H1 (cell line): ENCODE results near the gene ARF6. TPM values are rescaled to one million over a fixed set of nuclear protein-coding genes. Genes with fewer than 3 reads are reported as not detected.

Experiments used
- CTCF ChIA-PET: fragments of 300-600 bp; sonication (Branson Sonifier 250); formaldehyde crosslinking; loops from one replicate; lab custom pipeline; 2021; ENCODE audit not compliant: partially characterized antibody; lab: Charles Lee
- POLR2A ChIA-PET: fragments of 300-600 bp; sonication (Branson Sonifier 250); formaldehyde crosslinking; loops from one replicate; lab custom pipeline; 2021; ENCODE audit warnings: inconsistent platforms; ENCODE audit not compliant: partially characterized antibody; lab: Charles Lee
- DNase-seq, 2 experiments: peaks; one replicate each; pipeline versions ENCODE4 v3.0.0 to v3.0.0-alpha.2; 2010 to 2022; ENCODE audit warnings: low spot score in 2 of 2, low read depth in 1 of 2, mixed read lengths in 1 of 2
- FAIRE-seq: peaks from 2 replicates; lab custom pipeline; 2011; peaks lifted over from hg19 to GRCh38; lab: Jason Lieb, UNC
- H2AFZ ChIP-seq: 2 replicates; pipeline ENCODE4 v1.8.1; 2012; ENCODE audit warnings: low read length, inconsistent platforms
- H2AK5ac ChIP-seq: 2 replicates; pipeline ENCODE4 v1.6.1; 2013; ENCODE audit warnings: low read depth, low read length
- H2BK120ac ChIP-seq: replicated peaks from 2 replicates; pipeline ENCODE3; 2013; ENCODE audit warnings: low read depth, low read length, inconsistent platforms
- H2BK12ac ChIP-seq: 2 replicates; pipeline ENCODE4 v1.6.1; 2013; ENCODE audit warnings: low read depth, low read length
- H2BK15ac ChIP-seq: 2 replicates; pipeline ENCODE4 v1.6.1; 2013; ENCODE audit warnings: low read length
- H2BK20ac ChIP-seq: 2 replicates; pipeline ENCODE4 v1.6.1; 2013; ENCODE audit warnings: low read length
- H2BK5ac ChIP-seq: 2 replicates; pipeline ENCODE4 v1.6.1; 2013; ENCODE audit warnings: low read depth, low read length
- H3K14ac ChIP-seq: 2 replicates; pipeline ENCODE4 v1.6.1; 2013; ENCODE audit warnings: inconsistent platforms; ENCODE audit not compliant: insufficient read length
- H3K18ac ChIP-seq: 2 replicates; pipeline ENCODE4 v1.6.1; 2013; ENCODE audit warnings: low read length; ENCODE audit errors: extremely low read depth
- H3K23ac ChIP-seq: 2 replicates; pipeline ENCODE4 v1.6.1; 2013; ENCODE audit warnings: inconsistent platforms; ENCODE audit not compliant: insufficient read length
- H3K23me2 ChIP-seq: 2 replicates; pipeline ENCODE4 v1.6.1; 2013; ENCODE audit warnings: low read depth, low read length
- H3K27ac ChIP-seq: 2 replicates; pipeline ENCODE4 v1.6.1; 2011; ENCODE audit warnings: low read depth, low read length, inconsistent platforms
- H3K27me3 ChIP-seq, 4 experiments: replicated peaks in 1 of 4; 1 replicate in 1 of 4; 2 replicates in 3 of 4; pipeline versions ENCODE4 v1.6.1 to v1.8.1; 2011 to 2013; ENCODE audit warnings: low read length in 3 of 4, mild to moderate bottlenecking in 3 of 4, inconsistent platforms in 2 of 4, mixed read lengths in 2 of 4, moderate library complexity in 1 of 4; ENCODE audit not compliant: control insufficient read depth in 3 of 4, insufficient read depth in 3 of 4; ENCODE audit errors: extremely low read depth in 1 of 4
- H3K36me3 ChIP-seq, 4 experiments: 2 replicates each; pipeline versions ENCODE4 v1.6.1 to v1.8.1; 2011 to 2013; ENCODE audit warnings: mild to moderate bottlenecking in 4 of 4, low read length in 3 of 4, moderate library complexity in 2 of 4, control low read depth in 1 of 4, inconsistent platforms in 1 of 4; ENCODE audit not compliant: insufficient read depth in 4 of 4, control insufficient read depth in 2 of 4
- H3K4ac ChIP-seq: replicated peaks from 2 replicates; pipeline ENCODE3; 2013; ENCODE audit warnings: low read length, low read depth, mixed read lengths, inconsistent platforms; ENCODE audit not compliant: insufficient read length
- H3K4me1 ChIP-seq, 4 experiments: replicated peaks in 1 of 4; 1 replicate in 1 of 4; 2 replicates in 3 of 4; pipeline versions ENCODE4 v1.6.1 to v1.8.1; 2011 to 2013; ENCODE audit warnings: low read length in 3 of 4, inconsistent platforms in 2 of 4, mixed read lengths in 1 of 4; ENCODE audit not compliant: insufficient read depth in 4 of 4, control insufficient read depth in 3 of 4
- H3K4me2 ChIP-seq, 2 experiments: 2 replicates each; pipeline versions ENCODE4 v1.6.1 to v1.8.1; 2011 to 2013; ENCODE audit warnings: low read depth in 2 of 2, low read length in 2 of 2, control low read depth in 1 of 2, inconsistent platforms in 1 of 2, mild to moderate bottlenecking in 1 of 2; ENCODE audit not compliant: insufficient read depth in 1 of 2
- H3K4me3 ChIP-seq, 4 experiments: fragments of 200-600, 300-600 bp in 1 of 4; sonication (generic), shearing (Covaris generic), sonication (Bioruptor Twin) in 1 of 4; 2 replicates each; pipeline versions ENCODE4 v1.5.1 to v1.8.1; 2011 to 2016; ENCODE audit warnings: low read length in 4 of 4, low read depth in 3 of 4, control low read depth in 2 of 4, inconsistent platforms in 2 of 4, mild to moderate bottlenecking in 2 of 4, mixed read lengths in 1 of 4, moderate library complexity in 1 of 4; ENCODE audit not compliant: insufficient read depth in 2 of 4; ENCODE audit errors: extremely low read depth in 1 of 4
- H3K56ac ChIP-seq: replicated peaks from 2 replicates; pipeline ENCODE3; 2013; ENCODE audit warnings: low read depth, mild to moderate bottlenecking, mixed read lengths, low read length, inconsistent platforms; ENCODE audit not compliant: insufficient read length
- H3K79me1 ChIP-seq: 2 replicates; pipeline ENCODE4 v1.6.1; 2013; ENCODE audit warnings: low read depth, low read length, control low read depth
- H3K79me2 ChIP-seq, 2 experiments: 2 replicates each; pipeline versions ENCODE4 v1.6.1 to v1.8.1; 2012 to 2013; ENCODE audit warnings: low read length in 2 of 2, mild to moderate bottlenecking in 2 of 2, inconsistent platforms in 1 of 2; ENCODE audit not compliant: insufficient read depth in 2 of 2, control insufficient read depth in 1 of 2
- H3K9ac ChIP-seq, 4 experiments: replicated peaks in 1 of 4; 1 replicate in 1 of 4; 2 replicates in 3 of 4; pipeline versions ENCODE4 v1.6.1 to v1.8.1; 2011 to 2013; ENCODE audit warnings: low read depth in 3 of 4, low read length in 3 of 4, control low read depth in 2 of 4, mild to moderate bottlenecking in 2 of 4, moderate library complexity in 2 of 4, inconsistent platforms in 1 of 4; ENCODE audit errors: extremely low read depth in 1 of 4
- H3K9me3 ChIP-seq, 2 experiments: 2 replicates each; pipeline versions ENCODE4 v1.6.1 to v1.8.1; 2012 to 2013; ENCODE audit warnings: mild to moderate bottlenecking in 2 of 2, moderate library complexity in 2 of 2, control low read depth in 1 of 2, inconsistent platforms in 1 of 2, low read depth in 1 of 2, low read length in 1 of 2, mixed read lengths in 1 of 2; ENCODE audit not compliant: insufficient read depth in 2 of 2
- H4K20me1 ChIP-seq, 2 experiments: replicated peaks in 1 of 2; 2 replicates each; pipeline versions ENCODE3 to v1.8.1; 2011 to 2013; ENCODE audit warnings: inconsistent platforms in 2 of 2, low read length in 2 of 2, mild to moderate bottlenecking in 1 of 2; ENCODE audit not compliant: insufficient read depth in 2 of 2, control insufficient read depth in 1 of 2
- H4K5ac ChIP-seq: 2 replicates; pipeline ENCODE4 v1.6.1; 2013; ENCODE audit warnings: low read length, low read depth, mixed read lengths, inconsistent platforms; ENCODE audit not compliant: insufficient read length
- H4K8ac ChIP-seq: 2 replicates; pipeline ENCODE4 v1.8.0; 2013; ENCODE audit warnings: mild to moderate bottlenecking, moderate library complexity, low read length, inconsistent platforms; ENCODE audit not compliant: insufficient read depth; ENCODE audit errors: extremely low read depth
- H4K91ac ChIP-seq: replicated peaks from 2 replicates; pipeline ENCODE3; 2013; ENCODE audit warnings: low read length, mixed read lengths, inconsistent platforms; ENCODE audit not compliant: insufficient read length
- ASH2L ChIP-seq: fragments of 200-600, 300-600 bp; sonication (generic); IDR thresholded peaks from one replicate; pipeline ENCODE4 v1.7.1; 2017; ENCODE audit warnings: low read length
- EP300 ChIP-seq, 2 experiments: IDR thresholded peaks; 1 replicate in 1 of 2; 2 replicates in 1 of 2; pipeline ENCODE4 v1.6.1; 2011 to 2012; ENCODE audit warnings: low read depth in 2 of 2, low read length in 2 of 2, mild to moderate bottlenecking in 2 of 2, borderline replicate concordance in 1 of 2, inconsistent platforms in 1 of 2, moderate library complexity in 1 of 2
- KDM4A ChIP-seq: IDR thresholded peaks from one replicate; pipeline ENCODE4 v1.7.1; 2012; ENCODE audit warnings: low read depth, mild to moderate bottlenecking, moderate library complexity, low read length, inconsistent platforms; ENCODE audit not compliant: severe bottlenecking
- NANOG ChIP-seq: IDR thresholded peaks from 2 replicates; pipeline ENCODE4 v1.6.1; 2011; ENCODE audit warnings: low read length, low read depth, mild to moderate bottlenecking, inconsistent platforms; ENCODE audit not compliant: insufficient read depth, poor library complexity, severe bottlenecking
- POLR2A ChIP-seq, 2 experiments: IDR thresholded peaks; 1 replicate in 1 of 2; 2 replicates in 1 of 2; pipeline ENCODE4 v1.6.1; 2011; ENCODE audit warnings: low read depth in 2 of 2, low read length in 2 of 2, mild to moderate bottlenecking in 2 of 2; ENCODE audit errors: control extremely low read depth in 1 of 2
- TAF1 ChIP-seq: IDR thresholded peaks from 2 replicates; pipeline ENCODE4 v1.6.1; 2011; ENCODE audit warnings: mild to moderate bottlenecking, low read depth, low read length
- TAF7 ChIP-seq: optimal IDR thresholded peaks from 2 replicates; pipeline ENCODE3; 2011; ENCODE audit warnings: low read depth, mild to moderate bottlenecking, inconsistent platforms, low read length, moderate library complexity, borderline replicate concordance
- USF2 ChIP-seq: IDR thresholded peaks from 2 replicates; pipeline ENCODE4 v1.6.1; 2011; ENCODE audit warnings: low read length, improper control_type of control experiment
- WGBS, 2 experiments: shearing (Covaris generic) in 1 of 2; methylation state at CpG; one replicate each; pipeline versions ENCODE4 v1.1.6 to v1.1.7; 2013 to 2015; ENCODE audit warnings: low lambda C conversion rate in 2 of 2, mixed read lengths in 2 of 2, inconsistent platforms in 1 of 2, low coverage in 1 of 2, missing lambda C conversion rate in 1 of 2; ENCODE audit not compliant: insufficient replicate concordance in 2 of 2, insufficient coverage in 1 of 2, insufficient read length in 1 of 2; ENCODE audit errors: extremely low coverage in 1 of 2, missing lambda C conversion rate in 1 of 2; 5-methylcytosine and 5-hydroxymethylcytosine counted together
- polyA plus RNA-seq, 7 experiments: library from polyadenylated mRNA; depleted of rRNA in 3 of 7; stranded (reverse) in 5 of 7; unstranded in 2 of 7; fragments of >200 nt in 5 of 7; fragments of 200-250 nt in 2 of 7; gene quantifications; 1 replicate in 5 of 7; 2 replicates in 1 of 7; 4 replicates in 1 of 7; pipeline versions ENCODE4 v1.2.1 to v1.2.3, GENCODE V29; 2011 to 2013; ENCODE audit warnings: missing spikeins in 2 of 7, mixed read lengths in 2 of 7
- total RNA-seq: library from RNA; stranded (reverse); fragmentation: NEBNext Ultra II Directional; extraction: Animal tissue kit (Norgen Biotek cat#: 25700); gene quantifications from 2 replicates; pipeline ENCODE4 v1.2.1, GENCODE V29; 2021
- TF ChIP-seq, protein P1 (sequence below), 3 experiments: IDR thresholded peaks; 1 replicate in 2 of 3; 2 replicates in 1 of 3; pipeline versions ENCODE4 v1.5.1 to v1.6.1; 2011; ENCODE audit warnings: low read length in 3 of 3, mild to moderate bottlenecking in 3 of 3, inconsistent platforms in 2 of 3, low read depth in 1 of 3, moderate library complexity in 1 of 3; ENCODE audit not compliant: insufficient read depth in 1 of 3; ENCODE audit errors: control extremely low read depth in 1 of 3

Gene ARF6
- total and polyA plus RNA-seq, 2 of the 8 experiments (the other 6 are each of a cell fraction or from before 2014, with no cell fraction given) = 17.2 to 56.7 TPM

DNA sequence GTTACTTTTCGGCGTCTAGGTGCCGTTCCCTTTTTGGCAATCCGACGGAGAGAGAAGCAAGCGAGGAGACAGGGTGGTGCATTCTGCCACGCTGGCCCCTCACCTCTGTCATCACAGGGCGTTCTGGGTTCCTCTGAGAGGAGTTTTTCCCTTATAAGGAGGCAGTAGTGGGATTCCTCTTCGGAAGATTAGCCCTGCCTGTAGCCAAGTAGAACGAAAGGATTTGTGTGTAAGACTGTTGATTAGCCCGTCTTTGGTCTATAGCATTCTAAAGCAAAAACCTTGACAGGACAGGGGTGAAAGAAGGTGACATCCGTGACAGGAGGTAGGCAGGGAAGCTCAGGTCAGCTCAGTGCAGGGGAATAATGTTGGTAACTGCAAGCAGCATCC, 31.2 kb upstream of the ARF6 start:
- no peak overlapping the region for H3K56ac ChIP-seq
- CTCF ChIA-PET = interaction anchor here (0.6 to 7.8 kb wide), 32 partner anchors 9 to 467 kb away, joined by 3 to 90 read pairs (median 4); partner anchors contain the start of genes ARF6, KLHDC2, NEMF and VCPKMT
- TF ChIP-seq POLR2A (IDR thresholded peaks at IDR 0.05; ENCODE audit: control extremely low read depth in 1 of 2, low read depth in 2 of 2, low read length in 2 of 2) (peak; percentile 38 to 81; a peak in 2 of 3 replicates), TAF1 (peak; percentile 66; the same call in 1 of the 2 replicates), KDM4A (peak; percentile 28), USF2 (no peak), TAF7 (peak; percentile 51), ASH2L (peak; percentile 49), NANOG (no peak), EP300 (IDR thresholded peaks at IDR 0.05; ENCODE audit: borderline replicate concordance in 1 of 2, low read depth in 2 of 2, low read length in 2 of 2) (no peak)
- TF ChIP-seq, protein P1, sequence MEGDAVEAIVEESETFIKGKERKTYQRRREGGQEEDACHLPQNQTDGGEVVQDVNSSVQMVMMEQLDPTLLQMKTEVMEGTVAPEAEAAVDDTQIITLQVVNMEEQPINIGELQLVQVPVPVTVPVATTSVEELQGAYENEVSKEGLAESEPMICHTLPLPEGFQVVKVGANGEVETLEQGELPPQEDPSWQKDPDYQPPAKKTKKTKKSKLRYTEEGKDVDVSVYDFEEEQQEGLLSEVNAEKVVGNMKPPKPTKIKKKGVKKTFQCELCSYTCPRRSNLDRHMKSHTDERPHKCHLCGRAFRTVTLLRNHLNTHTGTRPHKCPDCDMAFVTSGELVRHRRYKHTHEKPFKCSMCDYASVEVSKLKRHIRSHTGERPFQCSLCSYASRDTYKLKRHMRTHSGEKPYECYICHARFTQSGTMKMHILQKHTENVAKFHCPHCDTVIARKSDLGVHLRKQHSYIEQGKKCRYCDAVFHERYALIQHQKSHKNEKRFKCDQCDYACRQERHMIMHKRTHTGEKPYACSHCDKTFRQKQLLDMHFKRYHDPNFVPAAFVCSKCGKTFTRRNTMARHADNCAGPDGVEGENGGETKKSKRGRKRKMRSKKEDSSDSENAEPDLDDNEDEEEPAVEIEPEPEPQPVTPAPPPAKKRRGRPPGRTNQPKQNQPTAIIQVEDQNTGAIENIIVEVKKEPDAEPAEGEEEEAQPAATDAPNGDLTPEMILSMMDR (IDR thresholded peaks at IDR 0.05; ENCODE audit: control extremely low read depth in 1 of 3, insufficient read depth in 1 of 3, low read depth in 1 of 3, low read length in 3 of 3) = no peak

More for the DNA sequence above, 31.2 kb upstream of the ARF6 start:
- Histone ChIP-seq H4K8ac (no peak overlapping the region), H3K23ac (no peak overlapping the region), H3K27me3 (no peaks in the 10 kb centered on the region), H3K9me3 (no peaks in the 10 kb centered on the region), H2BK15ac (no peak overlapping the region; the same call in 1 of the 2 replicates), H3K18ac (peak overlapping the region; percentile 96), H3K14ac (no peak overlapping the region), H3K79me2 (no peaks in the 10 kb centered on the region), H3K9ac (peak overlapping the region; percentile 74 to 95 (median 94)), H4K20me1 (no peaks in the 10 kb centered on the region), H2AFZ (peak overlapping the region; percentile 100), H3K4me2 (peak overlapping the region; percentile 72 to 91), H3K79me1 (no peaks in the 10 kb centered on the region), H2BK5ac (peak overlapping the region; percentile 89), H3K36me3 (no peaks in the 10 kb centered on the region), H4K5ac (peak overlapping the region; percentile 88), H3K4me3 (peak overlapping the region; percentile 70 to 95 (median 89)), H3K4ac (no peak overlapping the region), H2BK120ac (no peak overlapping the region), H3K4me1 (peaks cover 0 to 4% (median 0%) of the 10 kb centered on the region in 4 experiments; a peak in 2 of 7 replicates), H3K23me2 (peaks cover 8% of the 10 kb centered on the region; the same call in 1 of the 2 replicates), H2AK5ac (no peak overlapping the region), H3K27ac (peak overlapping the region; percentile 96), H4K91ac (peak overlapping the region; percentile 59), H2BK20ac (no peak overlapping the region), H2BK12ac (peak overlapping the region; percentile 85)
- no peak for FAIRE-seq
- 4% methylated on average over 12 of the region's 12 CpGs; no CpG with 5 or more reads in 1 of the 2 experiments for WGBS, 2 experiments
- peak in 1 of 2 experiments; percentile 71 for DNase-seq
- POLR2A ChIA-PET = interaction anchor here (0.7 to 4.1 kb wide), 21 partner anchors 7 to 255 kb away, joined by 3 to 39 read pairs (median 4); partner anchors contain the start of genes ARF6, DNAAF2, KLHDC2 and NEMF
